ENCODE measurements around the gene COQ10B. TPM values are rescaled to one million over a fixed set of nuclear protein-coding genes. Genes with fewer than 3 reads are reported as not detected.

Gene COQ10B
- total and polyA plus RNA-seq, 4 experiments from 2014 or later, result 31.7 to 88.1 (median 39.0) TPM

- no peaks in the 10 kb centered on the region for H3K27me3 Mint-ChIP-seq
- peak; percentile 92 to 94 (median 93) for DNase-seq
- H3K4me3 Mint-ChIP-seq, result peak within 1 kb of the TSS; percentile 86 to 99 (median 94)
- peaks cover 33% of the 10 kb centered on the region for H3K4me1 ChIP-seq (ENCODE audit: insufficient read depth, low read length)
- peak within 1 kb of the TSS; percentile 92 to 98 (median 97) for H3K27ac Mint-ChIP-seq
- H3K36me3 ChIP-seq (ENCODE audit: insufficient read depth, low read length), result peaks cover 4% of the 10 kb centered on the region
- intact Hi-C loops (cut with micrococcal nuclease), result loop anchor here (1.0 to 2.0 kb wide), 5 partner anchors 16 to 189 kb away; partner anchors contain the start of genes COQ10B, HSPE1, MARS2 and SF3B1
- CTCF ChIA-PET (ENCODE audit: partially characterized antibody), result interaction anchor here (1.1 to 2.1 kb wide), 4 partner anchors 10 to 15 kb away, joined by 3 to 16 read pairs (median 6); partner anchors contain the start of genes HSPD1 and HSPE1
- no peaks in the 10 kb centered on the region for H3K9me3 ChIP-seq (ENCODE audit: control insufficient read depth in 1 of 2, low read length in 2 of 2)
- POLR2A ChIA-PET (ENCODE audit: partially characterized antibody), result interaction anchor here (0.6 to 3.3 kb wide), 18 partner anchors 11 to 716 kb away, joined by 3 to 180 read pairs (median 4); partner anchors contain the start of genes COQ10B, GTF3C3, HSPD1 and HSPE1
- peak within 1 kb of the TSS; percentile 88 to 93 for H3K4me3 ChIP-seq (ENCODE audit: low read length in 2 of 2)
- H3K27me3 ChIP-seq (ENCODE audit: insufficient read depth, low read length), result no peaks in the 10 kb centered on the region
- peak within 1 kb of the TSS; percentile 95 for H3K27ac ChIP-seq (ENCODE audit: low read depth, low read length)
- peaks cover 18 to 59% (median 33%) of the 10 kb centered on the region in 4 donors for H3K4me1 Mint-ChIP-seq
- H3K9me3 Mint-ChIP-seq, result peaks cover 0 to 2% (median under 1%) of the 10 kb centered on the region in 8 donors
- peaks cover 11 to 24% of the 10 kb centered on the region in 2 donors for H3K36me3 Mint-ChIP-seq
Measured at GRCh38 chr2:197515739-197516392, 62.5 kb downstream of the COQ10B start, which contains the start of gene MOB4. Gene MOB4, plus strand, starts transcription at chr2:197516066. Its CDS starts 21 bp downstream, at chr2:197516087.

- DNase-seq, result peak in 1 of 5 donors; percentile 57
- Mint-ChIP-seq H3K27ac (peak overlapping the region; percentile 92 to 98 (median 97)), H3K36me3 (peaks cover 16 to 28% of the 10 kb centered on the region in 2 donors), H3K4me3 (peak overlapping the region; percentile 86 to 99 (median 94)), H3K4me1 (peaks cover 21 to 62% (median 36%) of the 10 kb centered on the region in 4 donors), H3K27me3 (no peaks in the 10 kb centered on the region), H3K9me3 (peaks cover 0 to 6% (median 4%) of the 10 kb centered on the region in 8 donors)
- H3K9me3 ChIP-seq (ENCODE audit: control insufficient read depth in 1 of 2, low read length in 2 of 2), result no peaks in the 10 kb centered on the region
- intact Hi-C loops (cut with micrococcal nuclease), result loop anchor here (2.0 kb wide), 2 partner anchors 18 to 188 kb away; partner anchors contain the start of gene MARS2
- peak overlapping the region; percentile 95 for H3K27ac ChIP-seq (ENCODE audit: low read depth, low read length)
- H3K36me3 ChIP-seq (ENCODE audit: insufficient read depth, low read length), result peaks cover 4% of the 10 kb centered on the region
- peak overlapping the region; percentile 88 to 93 for H3K4me3 ChIP-seq (ENCODE audit: low read length in 2 of 2)
- peaks cover 33% of the 10 kb centered on the region for H3K4me1 ChIP-seq (ENCODE audit: insufficient read depth, low read length)
- ChIA-PET POLR2A (ENCODE audit: partially characterized antibody) (interaction anchor here (0.6 to 3.3 kb wide), 14 partner anchors 11 to 717 kb away, joined by 3 to 180 read pairs (median 6); partner anchors contain the start of genes COQ10B, GTF3C3, HSPD1 and HSPE1), CTCF (ENCODE audit: partially characterized antibody) (interaction anchor here (1.1 to 2.1 kb wide), 4 partner anchors 9 to 16 kb away, joined by 3 to 16 read pairs (median 6); partner anchors contain the start of genes HSPD1 and HSPE1)
- H3K27me3 ChIP-seq (ENCODE audit: insufficient read depth, low read length), result no peaks in the 10 kb centered on the region
Measured at GRCh38 chr2:197516393-197516761, 63.0 kb downstream of the COQ10B start.

- Mint-ChIP-seq H3K36me3 (peaks cover 22 to 32% of the 10 kb centered on the region in 2 donors), H3K27me3 (no peaks in the 10 kb centered on the region), H3K27ac (peak overlapping the region; percentile 92 to 98 (median 97)), H3K9me3 (peaks cover 0 to 7% (median 4%) of the 10 kb centered on the region in 8 donors), H3K4me3 (peak overlapping the region; percentile 86 to 99 (median 94)), H3K4me1 (peaks cover 24 to 67% (median 39%) of the 10 kb centered on the region in 4 donors)
- peak overlapping the region; percentile 95 for H3K27ac ChIP-seq (ENCODE audit: low read depth, low read length)
- POLR2A ChIA-PET (ENCODE audit: partially characterized antibody), result interaction anchor here (1.8 to 3.3 kb wide), 6 partner anchors 12 to 189 kb away, joined by 10 to 180 read pairs (median 39); partner anchors contain the start of genes COQ10B, HSPD1, HSPE1 and MARS2
- peaks cover 4% of the 10 kb centered on the region for H3K36me3 ChIP-seq (ENCODE audit: insufficient read depth, low read length)
- peak overlapping the region; percentile 88 to 93 for H3K4me3 ChIP-seq (ENCODE audit: low read length in 2 of 2)
- intact Hi-C loops (cut with micrococcal nuclease), result loop anchor here (2.0 kb wide), 2 partner anchors 18 to 188 kb away; partner anchors contain the start of gene MARS2
- CTCF ChIA-PET (ENCODE audit: partially characterized antibody), result interaction anchor here (1.7 to 2.1 kb wide), 2 partner anchors 14 to 17 kb away, joined by 7 to 16 read pairs; partner anchors contain the start of genes HSPD1 and HSPE1
- no peaks in the 10 kb centered on the region for H3K27me3 ChIP-seq (ENCODE audit: insufficient read depth, low read length)
- peaks cover 33% of the 10 kb centered on the region for H3K4me1 ChIP-seq (ENCODE audit: insufficient read depth, low read length)
- no peaks in the 10 kb centered on the region for H3K9me3 ChIP-seq (ENCODE audit: control insufficient read depth in 1 of 2, low read length in 2 of 2)
- no peak for DNase-seq
Measured at GRCh38 chr2:197517150-197517549, 63.8 kb downstream of the COQ10B start.

Other genes with a start within 250 kb of the COQ10B start
- gene ANKRD44, start 142.8 kb upstream of the COQ10B start, total RNA-seq, result 100 to 1,000 TPM; 229 to 248 TPM
- 10 to 100 TPM; 51.5 to 87.9 TPM for gene ANKRD44, start 142.8 kb upstream of the COQ10B start, polyA plus RNA-seq
- gene SF3B1, start 18.5 kb upstream of the COQ10B start, total RNA-seq, result 100 to 1,000 TPM; 601 to 604 TPM
- 100 to 1,000 TPM; 103 to 155 TPM for gene SF3B1, start 18.5 kb upstream of the COQ10B start, polyA plus RNA-seq
- gene HSPD1, start 46.3 kb downstream of the COQ10B start, total RNA-seq, result 100 to 1,000 TPM; 129 to 132 TPM
- 100 to 1,000 TPM; 111 to 116 TPM for gene HSPD1, start 46.3 kb downstream of the COQ10B start, polyA plus RNA-seq
- gene HSPE1, start 46.8 kb downstream of the COQ10B start, total RNA-seq, result 10 to 100 TPM; 52.4 to 65.1 TPM
- gene HSPE1, start 46.8 kb downstream of the COQ10B start, polyA plus RNA-seq, result 100 to 1,000 TPM; 134 to 145 TPM
- 10 to 100 TPM; 20.2 to 21.8 TPM for gene MOB4, start 62.5 kb downstream of the COQ10B start, total RNA-seq
- gene MOB4, start 62.5 kb downstream of the COQ10B start, polyA plus RNA-seq, result 10 to 100 TPM; 30.0 to 50.6 TPM
- gene RFTN2, start 222.0 kb downstream of the COQ10B start, total RNA-seq, result not detected
- under 1 TPM in 1 of 2 donors, not detected in 1; 0.37 TPM for gene RFTN2, start 222.0 kb downstream of the COQ10B start, polyA plus RNA-seq